ENCODE measurements around the gene VPS18. TPM values are rescaled to one million over a fixed set of nuclear protein-coding genes. Genes with fewer than 3 reads are reported as not detected.
A peak's percentile ranks its signal among the peaks of the same experiment; 100 is the strongest.
"Not testable (repeated sequence)": the region's sequence is repeated elsewhere in the genome, so short reads cannot be mapped to it uniquely, and the experiment has no call there.

VPS18 gene
- total and polyA plus RNA-seq, 2 experiments from 2014 or later, result 15.8 to 32.7 TPM

GRCh38 chr15:40856746-40857145 is 37.5 kb upstream of the VPS18 start:
- H3K9me2 ChIP-seq (ENCODE audit: insufficient read depth), result no peaks in the 10 kb centered on the region
- WGBS, 2 experiments (ENCODE audit: low coverage in 1 of 2, low lambda C conversion rate in 2 of 2, missing lambda C conversion rate in 2 of 2), result 48 to 55% methylated on average over 7 of the region's 8 CpGs
- no peak overlapping the region for H3K27ac ChIP-seq
- TF ChIP-seq EZH2phosphoT487 (IDR thresholded peaks at IDR 0.05; ENCODE audit: insufficient read depth, low read depth) (no peak), EZH2 (IDR thresholded peaks at IDR 0.05; ENCODE audit: insufficient read depth, poor library complexity, severe bottlenecking) (no peak)
- no peak overlapping the region for H3K4me2 ChIP-seq (ENCODE audit: unreplicated experiment)
- H3K36me3 ChIP-seq (ENCODE audit: low read depth), result no peaks in the 10 kb centered on the region
- in situ Hi-C loops (cut with MboI), result no loop called here
- H3K27me3 ChIP-seq (replicated peaks; ENCODE audit: insufficient read depth), result no peaks in the 10 kb centered on the region; the same call in 1 of the 2 replicates
- no peaks in the 10 kb centered on the region for H3K4me1 ChIP-seq (ENCODE audit: insufficient read depth)
- H2AFZ ChIP-seq, result no peak overlapping the region
- DNase-seq, result no peak
- H3F3A ChIP-seq (ENCODE audit: insufficient read depth), result no peaks in the 10 kb centered on the region
- no peaks in the 10 kb centered on the region for H3K79me2 ChIP-seq (ENCODE audit: insufficient read depth)
- H3K9ac ChIP-seq, result no peak overlapping the region
- no peaks in the 10 kb centered on the region for H4K20me1 ChIP-seq (ENCODE audit: insufficient read depth)
- no peaks in the 10 kb centered on the region for H3K9me3 ChIP-seq (ENCODE audit: low read depth)
- no peak overlapping the region for H3K4me3 ChIP-seq

GRCh38 chr15:40857601-40858341 is 36.5 kb upstream of the VPS18 start:
- TF ChIP-seq EZH2phosphoT487 (IDR thresholded peaks at IDR 0.05; ENCODE audit: insufficient read depth, low read depth) (no peak), EZH2 (IDR thresholded peaks at IDR 0.05; ENCODE audit: insufficient read depth, poor library complexity, severe bottlenecking) (no peak)
- Histone ChIP-seq H4K20me1 (ENCODE audit: insufficient read depth) (no peaks in the 10 kb centered on the region), H3K9me3 (ENCODE audit: low read depth) (no peaks in the 10 kb centered on the region), H2AFZ (no peak overlapping the region), H3K4me3 (no peak overlapping the region), H3F3A (ENCODE audit: insufficient read depth) (no peaks in the 10 kb centered on the region), H3K4me1 (ENCODE audit: insufficient read depth) (no peaks in the 10 kb centered on the region), H3K27ac (no peak overlapping the region), H3K36me3 (ENCODE audit: low read depth) (no peaks in the 10 kb centered on the region), H3K9ac (no peak overlapping the region), H3K4me2 (ENCODE audit: unreplicated experiment) (no peak overlapping the region), H3K9me2 (ENCODE audit: insufficient read depth) (no peaks in the 10 kb centered on the region), H3K27me3 (replicated peaks; ENCODE audit: insufficient read depth) (no peaks in the 10 kb centered on the region; the same call in 1 of the 2 replicates), H3K79me2 (ENCODE audit: insufficient read depth) (no peaks in the 10 kb centered on the region)
- DNase-seq, result peak; percentile 80
- in situ Hi-C loops (cut with MboI), result no loop called here
- 9 to 12% methylated on average over 15 of the region's 15 CpGs for WGBS, 2 experiments (ENCODE audit: low coverage in 1 of 2, low lambda C conversion rate in 2 of 2, missing lambda C conversion rate in 2 of 2)

GRCh38 chr15:40858706-40859105 is 35.5 kb upstream of the VPS18 start:
- no peak for DNase-seq
- H3K27ac ChIP-seq, result no peak overlapping the region
- H3K9me2 ChIP-seq (ENCODE audit: insufficient read depth), result no peaks in the 10 kb centered on the region
- no peaks in the 10 kb centered on the region; the same call in 1 of the 2 replicates for H3K27me3 ChIP-seq (replicated peaks; ENCODE audit: insufficient read depth)
- WGBS, 2 experiments (ENCODE audit: low coverage in 1 of 2, low lambda C conversion rate in 2 of 2, missing lambda C conversion rate in 2 of 2), result 44 to 46% methylated on average over 10 of the region's 10 CpGs
- H3F3A ChIP-seq (ENCODE audit: insufficient read depth), result no peaks in the 10 kb centered on the region
- no peak overlapping the region for H3K4me2 ChIP-seq (ENCODE audit: unreplicated experiment)
- no peaks in the 10 kb centered on the region for H3K9me3 ChIP-seq (ENCODE audit: low read depth)
- H3K36me3 ChIP-seq (ENCODE audit: low read depth), result no peaks in the 10 kb centered on the region
- H3K79me2 ChIP-seq (ENCODE audit: insufficient read depth), result no peaks in the 10 kb centered on the region
- in situ Hi-C loops (cut with MboI), result no loop called here
- H2AFZ ChIP-seq, result no peak overlapping the region
- TF ChIP-seq EZH2phosphoT487 (IDR thresholded peaks at IDR 0.05; ENCODE audit: insufficient read depth, low read depth) (no peak), EZH2 (IDR thresholded peaks at IDR 0.05; ENCODE audit: insufficient read depth, poor library complexity, severe bottlenecking) (no peak)
- no peaks in the 10 kb centered on the region for H4K20me1 ChIP-seq (ENCODE audit: insufficient read depth)
- no peaks in the 10 kb centered on the region for H3K4me1 ChIP-seq (ENCODE audit: insufficient read depth)
- H3K9ac ChIP-seq, result no peak overlapping the region
- H3K4me3 ChIP-seq, result no peak overlapping the region

GRCh38 chr15:40859206-40859851 is 34.9 kb upstream of the VPS18 start:
- no peaks in the 10 kb centered on the region for H4K20me1 ChIP-seq (ENCODE audit: insufficient read depth)
- H3K4me2 ChIP-seq (ENCODE audit: unreplicated experiment), result no peak overlapping the region
- no peaks in the 10 kb centered on the region for H3K4me1 ChIP-seq (ENCODE audit: insufficient read depth)
- in situ Hi-C loops (cut with MboI), result no loop called here
- no peaks in the 10 kb centered on the region; the same call in 1 of the 2 replicates for H3K27me3 ChIP-seq (replicated peaks; ENCODE audit: insufficient read depth)
- no peak overlapping the region for H3K4me3 ChIP-seq
- H3F3A ChIP-seq (ENCODE audit: insufficient read depth), result no peaks in the 10 kb centered on the region
- WGBS, 2 experiments (ENCODE audit: low coverage in 1 of 2, low lambda C conversion rate in 2 of 2, missing lambda C conversion rate in 2 of 2), result 41 to 44% methylated on average over 18 of the region's 18 CpGs
- H3K9me2 ChIP-seq (ENCODE audit: insufficient read depth), result no peaks in the 10 kb centered on the region
- no peaks in the 10 kb centered on the region for H3K79me2 ChIP-seq (ENCODE audit: insufficient read depth)
- no peaks in the 10 kb centered on the region for H3K9me3 ChIP-seq (ENCODE audit: low read depth)
- H3K9ac ChIP-seq, result no peak overlapping the region
- H3K36me3 ChIP-seq (ENCODE audit: low read depth), result no peaks in the 10 kb centered on the region
- DNase-seq, result peak; percentile 79
- TF ChIP-seq EZH2phosphoT487 (IDR thresholded peaks at IDR 0.05; ENCODE audit: insufficient read depth, low read depth) (no peak), EZH2 (IDR thresholded peaks at IDR 0.05; ENCODE audit: insufficient read depth, poor library complexity, severe bottlenecking) (no peak)
- H2AFZ ChIP-seq, result no peak overlapping the region
- no peak overlapping the region for H3K27ac ChIP-seq

- H3K27ac ChIP-seq; in situ Hi-C loops (cut with MboI); H3K4me2 ChIP-seq (ENCODE audit: unreplicated experiment); H3K36me3 ChIP-seq (ENCODE audit: low read depth); H4K20me1 ChIP-seq (ENCODE audit: insufficient read depth); H3K4me1 ChIP-seq (ENCODE audit: insufficient read depth); H3K9ac ChIP-seq; H3K79me2 ChIP-seq (ENCODE audit: insufficient read depth); H3K4me3 ChIP-seq; H3K27me3 ChIP-seq (replicated peaks; ENCODE audit: insufficient read depth); H3K9me3 ChIP-seq (ENCODE audit: low read depth); H3K9me2 ChIP-seq (ENCODE audit: insufficient read depth); H3F3A ChIP-seq (ENCODE audit: insufficient read depth); H2AFZ ChIP-seq; DNase-seq: not testable (repeated sequence)
- WGBS, 2 experiments (ENCODE audit: low coverage in 1 of 2, low lambda C conversion rate in 2 of 2, missing lambda C conversion rate in 2 of 2), result 71 to 78% methylated on average over 4 of the region's 4 CpGs
Observed at GRCh38 chr15:40861147-40861546, 33.1 kb upstream of the VPS18 start.

Measured in GM23248 (cell line).